Nephron progenitor cell (in vitro differentiated cells): ENCODE measurements around the gene MED12L.

Experiments used
- DNase-seq: peaks from one replicate; pipeline ENCODE4 v3.0.0; 2021
- H3K27ac Mint-ChIP-seq: 2 replicates; pipeline ENCODE4 v1.8.0; 2021; ENCODE audit warnings: mild to moderate bottlenecking, moderate library complexity, mixed read lengths
- H3K27me3 Mint-ChIP-seq: 2 replicates; pipeline ENCODE4 v1.8.0; 2021; ENCODE audit warnings: mild to moderate bottlenecking, low read depth, mixed read lengths; ENCODE audit not compliant: poor library complexity
- H3K36me3 Mint-ChIP-seq: 2 replicates; pipeline ENCODE4 v1.8.0; 2021; ENCODE audit warnings: low read depth, mixed read lengths
- H3K4me1 Mint-ChIP-seq: 2 replicates; pipeline ENCODE4 v1.8.0; 2021; ENCODE audit warnings: mixed read lengths
- H3K4me3 Mint-ChIP-seq: 2 replicates; pipeline ENCODE4 v1.8.0; 2021; ENCODE audit warnings: mild to moderate bottlenecking, moderate library complexity, mixed read lengths
- H3K9me3 Mint-ChIP-seq: 2 replicates; pipeline ENCODE4 v1.8.0; 2021; ENCODE audit warnings: mild to moderate bottlenecking, moderate library complexity, mixed read lengths
- CTCF ChIP-seq: fragments of 200-600 bp; sonication (generic); IDR thresholded peaks from 2 replicates; pipeline ENCODE4 v1.5.0; 2021; ENCODE audit warnings: antibody characterized with exemption

Gene MED12L

GRCh38 chr3:151155409-151156128 is 70.1 kb downstream of the MED12L start:
- DNase-seq: no peak
- H3K27ac Mint-ChIP-seq: no peak overlapping the region
- peaks cover 26% of the 10 kb centered on the region for H3K4me1 Mint-ChIP-seq
- TF ChIP-seq CTCF: no peak
- peaks cover 47% of the 10 kb centered on the region for H3K36me3 Mint-ChIP-seq
- no peaks in the 10 kb centered on the region for H3K27me3 Mint-ChIP-seq
- no peaks in the 10 kb centered on the region for H3K9me3 Mint-ChIP-seq
- no peak overlapping the region for H3K4me3 Mint-ChIP-seq

GRCh38 chr3:151156618-151157216 is 71.3 kb downstream of the MED12L start:
- Mint-ChIP-seq H3K36me3 (peaks cover 45% of the 10 kb centered on the region), H3K4me3 (no peak overlapping the region), H3K9me3 (no peaks in the 10 kb centered on the region), H3K27me3 (no peaks in the 10 kb centered on the region), H3K4me1 (peaks cover 26% of the 10 kb centered on the region), H3K27ac (no peak overlapping the region)
- DNase-seq: peak; percentile 31
- TF ChIP-seq CTCF: peak; percentile 59

- peaks cover 17% of the 10 kb centered on the region for H3K4me1 Mint-ChIP-seq
- no peak for TF ChIP-seq CTCF
These were observed 74.3 kb downstream of the MED12L start for GRCh38 chr3:151159806-151160205.

GRCh38 chr3:151165226-151165625 is 79.8 kb downstream of the MED12L start:
- Mint-ChIP-seq H3K4me3 (no peak overlapping the region), H3K36me3 (peaks cover 32% of the 10 kb centered on the region), H3K27ac (no peak overlapping the region), H3K27me3 (peaks cover 6% of the 10 kb centered on the region), H3K9me3 (no peaks in the 10 kb centered on the region), H3K4me1 (peaks cover 9% of the 10 kb centered on the region)
- no peak for TF ChIP-seq CTCF
- no peak for DNase-seq

More at GRCh38 chr3:151159806-151160205, 74.3 kb downstream of the MED12L start:
- Mint-ChIP-seq H3K4me3 (no peak overlapping the region), H3K27ac (no peak overlapping the region), H3K27me3 (no peaks in the 10 kb centered on the region), H3K36me3 (peaks cover 51% of the 10 kb centered on the region), H3K9me3 (no peaks in the 10 kb centered on the region)
- DNase-seq: no peak

- Mint-ChIP-seq H3K4me3 (no peak overlapping the region), H3K9me3 (no peaks in the 10 kb centered on the region), H3K27me3 (peaks cover 6% of the 10 kb centered on the region), H3K4me1 (peaks cover 18% of the 10 kb centered on the region), H3K36me3 (peaks cover 22% of the 10 kb centered on the region), H3K27ac (no peak overlapping the region)
- TF ChIP-seq CTCF: no peak
- DNase-seq: no peak
These were observed 80.7 kb downstream of the MED12L start for GRCh38 chr3:151166161-151166560.
